ENCODE results near the gene MRPL20. TPM values are rescaled to one million over a fixed set of nuclear protein-coding genes. Genes with fewer than 3 reads are reported as not detected.
A peak's percentile ranks its signal among the peaks of the same experiment; 100 is the strongest.
"Not testable (repeated sequence)": the region's sequence is repeated elsewhere in the genome, so short reads cannot be mapped to it uniquely, and the experiment has no call there.

The MRPL20 gene
- polyA plus RNA-seq, 1 of the 3 experiments (the other 2 are of a cell fraction): 210 TPM

DNA sequence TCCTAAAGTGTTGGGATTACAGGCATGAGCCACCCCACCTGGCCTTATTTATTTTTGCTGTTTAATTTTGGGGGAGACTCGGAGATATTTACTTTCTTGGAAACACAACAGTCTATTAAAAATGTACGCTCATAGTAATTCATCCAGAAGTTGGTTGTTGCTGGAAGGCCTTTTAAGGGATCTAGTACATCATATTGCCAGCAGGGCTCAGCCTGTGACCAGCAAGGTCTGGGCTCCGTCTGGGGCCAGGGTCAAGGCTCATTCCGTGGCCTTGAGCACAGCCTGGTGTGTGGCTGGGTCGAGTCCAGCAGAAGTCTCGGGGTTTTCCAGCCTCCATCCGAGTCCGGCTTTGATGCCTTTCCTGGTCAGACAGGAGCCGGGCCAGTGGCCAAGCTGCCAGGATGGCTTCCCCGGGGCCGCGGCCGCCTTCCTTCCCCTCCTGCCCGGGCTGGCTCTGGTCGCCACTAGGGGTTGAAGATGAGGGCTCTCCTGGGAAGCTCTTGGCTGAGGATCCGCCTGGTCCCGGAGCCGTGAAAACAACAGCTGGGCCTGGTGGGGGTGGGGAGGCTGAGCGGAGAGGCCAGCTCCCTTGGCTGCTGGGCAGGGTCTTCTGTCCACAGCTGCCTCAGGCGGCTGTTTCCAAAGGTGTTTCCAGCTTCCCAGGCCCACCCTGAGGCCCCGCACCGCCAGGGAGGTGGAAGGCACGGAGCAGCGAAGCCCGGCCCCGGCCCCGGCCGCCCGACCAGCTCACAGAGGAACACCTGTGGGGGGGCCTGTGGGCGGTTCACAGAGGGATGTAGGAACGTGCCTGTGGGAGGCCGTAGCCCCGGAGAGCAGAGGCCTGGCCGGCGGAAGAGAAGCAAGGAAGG, 23.3 kb upstream of the MRPL20 start:
- DNase-seq: peak; percentile 69
- Histone ChIP-seq H3K9me2 (no peaks in the 10 kb centered on the region), H3K4me1 (ENCODE audit: control insufficient read depth in 1 of 2, insufficient read depth in 2 of 2, low read depth in 1 of 2, low read length in 1 of 2) (peaks cover 0 to 20% of the 10 kb centered on the region in 2 experiments; a peak in 1 of 4 replicates), H3K4me3 (ENCODE audit: low read depth in 2 of 2, low read length in 1 of 2) (no peak overlapping the region), H3K27ac (ENCODE audit: low read depth in 2 of 2, low read length in 1 of 2) (peak overlapping the region in 1 of 2 experiments; percentile 3; a peak in 1 of 4 replicates), H3F3A (replicated peaks; ENCODE audit: insufficient read depth) (peaks cover 3% of the 10 kb centered on the region), H2AFZ (ENCODE audit: low read depth) (no peak overlapping the region), H3K36me3 (replicated peaks in 1 of 2; ENCODE audit: control insufficient read depth in 1 of 2, insufficient read depth in 2 of 2, low read length in 1 of 2) (no peaks in the 10 kb centered on the region), H3K9me3 (no peaks in the 10 kb centered on the region), H4K20me1 (ENCODE audit: insufficient read depth) (no peaks in the 10 kb centered on the region), H3K9ac (no peak overlapping the region), H3K4me2 (no peak overlapping the region), H3K27me3 (ENCODE audit: insufficient read depth) (no peaks in the 10 kb centered on the region), H3K79me2 (ENCODE audit: insufficient read depth) (no peaks in the 10 kb centered on the region)
- 88% methylated on average over 14 of the region's 35 CpGs for WGBS (ENCODE audit: low lambda C conversion rate)
- ChIA-PET POLR2A (no interaction called here), CTCF (interaction anchor here (2.1 kb wide), 1 partner anchor 10 kb away, joined by 6 read pairs; no protein-coding TSS in a partner anchor)
- TF ChIP-seq ELF1 (IDR thresholded peaks at IDR 0.05): no peak
- peak; percentile 2; the same call in 1 of the 2 replicates for TF ChIP-seq RAD21 (IDR thresholded peaks at IDR 0.05; ENCODE audit: low read length)

DNA sequence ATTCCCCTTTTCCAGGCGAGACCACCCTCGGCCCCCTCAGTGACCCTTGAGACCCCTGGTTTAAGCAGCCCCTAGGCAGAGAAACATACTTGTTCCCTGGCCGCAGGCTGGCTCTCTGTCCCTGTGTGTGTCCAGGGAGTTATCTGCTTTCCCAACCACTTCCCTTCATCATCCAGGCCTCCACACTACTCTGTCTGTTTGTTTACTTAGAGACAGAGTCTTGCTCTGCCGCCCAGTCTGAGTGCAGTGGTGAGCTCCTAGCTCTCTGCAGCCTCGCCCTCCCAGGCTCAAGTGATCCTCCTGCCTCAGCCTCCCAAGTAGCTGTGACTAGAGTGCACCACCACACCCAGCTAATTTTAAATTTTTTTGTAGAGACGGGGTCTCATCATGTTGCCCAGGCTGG, 22.6 kb upstream of the MRPL20 start:
- Histone ChIP-seq H3K27ac (ENCODE audit: low read depth in 2 of 2, low read length in 1 of 2) (no peak overlapping the region), H3K27me3 (ENCODE audit: insufficient read depth) (no peaks in the 10 kb centered on the region), H3K36me3 (replicated peaks in 1 of 2; ENCODE audit: control insufficient read depth in 1 of 2, insufficient read depth in 2 of 2, low read length in 1 of 2) (no peaks in the 10 kb centered on the region), H3K4me2 (no peak overlapping the region), H2AFZ (ENCODE audit: low read depth) (no peak overlapping the region), H3F3A (replicated peaks; ENCODE audit: insufficient read depth) (peaks cover 3% of the 10 kb centered on the region), H3K79me2 (ENCODE audit: insufficient read depth) (no peaks in the 10 kb centered on the region), H3K9ac (no peak overlapping the region), H3K4me1 (ENCODE audit: control insufficient read depth in 1 of 2, insufficient read depth in 2 of 2, low read depth in 1 of 2, low read length in 1 of 2) (peaks cover 0 to 15% of the 10 kb centered on the region in 2 experiments; a peak in 1 of 4 replicates), H3K9me3 (no peaks in the 10 kb centered on the region), H4K20me1 (ENCODE audit: insufficient read depth) (no peaks in the 10 kb centered on the region), H3K4me3 (ENCODE audit: low read depth in 2 of 2, low read length in 1 of 2) (no peak overlapping the region), H3K9me2 (no peaks in the 10 kb centered on the region)
- DNase-seq: no peak
- POLR2A ChIA-PET: no interaction called here
- no peak for TF ChIP-seq MEF2A (IDR thresholded peaks at IDR 0.05; ENCODE audit: borderline replicate concordance, low read depth)
- no peak for TF ChIP-seq POLR2AphosphoS5 (IDR thresholded peaks at IDR 0.05; ENCODE audit: low read depth, low read length)
- no peak for TF ChIP-seq REST (IDR thresholded peaks at IDR 0.05; ENCODE audit: low read depth, low read length)
- no peak for TF ChIP-seq GATA2 (CRISPR knock-in tag; IDR thresholded peaks at IDR 0.05)
- TF ChIP-seq RFX5 (IDR thresholded peaks at IDR 0.05; ENCODE audit: low read length): no peak
- TF ChIP-seq RCOR1 (IDR thresholded peaks at IDR 0.05; ENCODE audit: low read length): no peak
- TF ChIP-seq, protein P1, sequence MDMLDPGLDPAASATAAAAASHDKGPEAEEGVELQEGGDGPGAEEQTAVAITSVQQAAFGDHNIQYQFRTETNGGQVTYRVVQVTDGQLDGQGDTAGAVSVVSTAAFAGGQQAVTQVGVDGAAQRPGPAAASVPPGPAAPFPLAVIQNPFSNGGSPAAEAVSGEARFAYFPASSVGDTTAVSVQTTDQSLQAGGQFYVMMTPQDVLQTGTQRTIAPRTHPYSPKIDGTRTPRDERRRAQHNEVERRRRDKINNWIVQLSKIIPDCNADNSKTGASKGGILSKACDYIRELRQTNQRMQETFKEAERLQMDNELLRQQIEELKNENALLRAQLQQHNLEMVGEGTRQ (IDR thresholded peaks at IDR 0.05; ENCODE audit: borderline replicate concordance, low read depth, low read length): no peak
- TF ChIP-seq ELF1 (IDR thresholded peaks at IDR 0.05): no peak
- no peak for TF ChIP-seq USF1 (IDR thresholded peaks at IDR 0.05; ENCODE audit: borderline replicate concordance, low read depth)
- TF ChIP-seq NRF1 (IDR thresholded peaks at IDR 0.05; ENCODE audit: low read depth, low read length): no peak
- TF ChIP-seq, protein P2, sequence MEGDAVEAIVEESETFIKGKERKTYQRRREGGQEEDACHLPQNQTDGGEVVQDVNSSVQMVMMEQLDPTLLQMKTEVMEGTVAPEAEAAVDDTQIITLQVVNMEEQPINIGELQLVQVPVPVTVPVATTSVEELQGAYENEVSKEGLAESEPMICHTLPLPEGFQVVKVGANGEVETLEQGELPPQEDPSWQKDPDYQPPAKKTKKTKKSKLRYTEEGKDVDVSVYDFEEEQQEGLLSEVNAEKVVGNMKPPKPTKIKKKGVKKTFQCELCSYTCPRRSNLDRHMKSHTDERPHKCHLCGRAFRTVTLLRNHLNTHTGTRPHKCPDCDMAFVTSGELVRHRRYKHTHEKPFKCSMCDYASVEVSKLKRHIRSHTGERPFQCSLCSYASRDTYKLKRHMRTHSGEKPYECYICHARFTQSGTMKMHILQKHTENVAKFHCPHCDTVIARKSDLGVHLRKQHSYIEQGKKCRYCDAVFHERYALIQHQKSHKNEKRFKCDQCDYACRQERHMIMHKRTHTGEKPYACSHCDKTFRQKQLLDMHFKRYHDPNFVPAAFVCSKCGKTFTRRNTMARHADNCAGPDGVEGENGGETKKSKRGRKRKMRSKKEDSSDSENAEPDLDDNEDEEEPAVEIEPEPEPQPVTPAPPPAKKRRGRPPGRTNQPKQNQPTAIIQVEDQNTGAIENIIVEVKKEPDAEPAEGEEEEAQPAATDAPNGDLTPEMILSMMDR (IDR thresholded peaks at IDR 0.05): no peak
- TF ChIP-seq TEAD4 (IDR thresholded peaks at IDR 0.05; ENCODE audit: borderline replicate concordance, insufficient read depth): no peak
- TF ChIP-seq EZH2phosphoT487 (IDR thresholded peaks at IDR 0.05; ENCODE audit: borderline replicate concordance, low read depth): no peak
- WGBS (ENCODE audit: low lambda C conversion rate): 82% methylated on average over 6 of the region's 6 CpGs
- CTCF ChIA-PET: no interaction called here

- WGBS (ENCODE audit: low lambda C conversion rate): 96% methylated on average over 6 of the region's 6 CpGs
- H3K9ac ChIP-seq: not testable (repeated sequence)
These were observed 21.9 kb upstream of the MRPL20 start for GRCh38 chr1:1428967-1429366.

More at GRCh38 chr1:1428967-1429366, 21.9 kb upstream of the MRPL20 start:
- H3K4me3 ChIP-seq (ENCODE audit: low read depth in 2 of 2, low read length in 1 of 2); H3K79me2 ChIP-seq (ENCODE audit: insufficient read depth); H3K27me3 ChIP-seq (ENCODE audit: insufficient read depth); DNase-seq; H3F3A ChIP-seq (replicated peaks; ENCODE audit: insufficient read depth); H2AFZ ChIP-seq (ENCODE audit: low read depth); H3K9me3 ChIP-seq; POLR2A ChIA-PET; H4K20me1 ChIP-seq (ENCODE audit: insufficient read depth); H3K9me2 ChIP-seq; H3K27ac ChIP-seq (ENCODE audit: low read depth in 2 of 2, low read length in 1 of 2); CTCF ChIA-PET; H3K4me2 ChIP-seq; H3K36me3 ChIP-seq (replicated peaks in 1 of 2; ENCODE audit: control insufficient read depth in 1 of 2, insufficient read depth in 2 of 2, low read length in 1 of 2): not testable (repeated sequence)
- peaks cover 0 to 15% of the 10 kb centered on the region in 2 experiments; a peak in 1 of 4 replicates for H3K4me1 ChIP-seq (ENCODE audit: control insufficient read depth in 1 of 2, insufficient read depth in 2 of 2, low read depth in 1 of 2, low read length in 1 of 2)

All from SK-N-SH (cell line).